GM19035 (cell line): ENCODE data around the gene NMU.
A peak's percentile ranks its signal among the peaks of the same experiment; 100 is the strongest.
"Not testable (repeated sequence)": the region's sequence is repeated elsewhere in the genome, so short reads cannot be mapped to it uniquely, and the experiment has no call there.

Experiments used
- ATAC-seq: cut with Tn5 transposase; IDR thresholded peaks from one replicate; pipeline ENCODE4 v1.9.1; 2021; ENCODE audit not compliant: unreplicated experiment

Gene NMU

DNA sequence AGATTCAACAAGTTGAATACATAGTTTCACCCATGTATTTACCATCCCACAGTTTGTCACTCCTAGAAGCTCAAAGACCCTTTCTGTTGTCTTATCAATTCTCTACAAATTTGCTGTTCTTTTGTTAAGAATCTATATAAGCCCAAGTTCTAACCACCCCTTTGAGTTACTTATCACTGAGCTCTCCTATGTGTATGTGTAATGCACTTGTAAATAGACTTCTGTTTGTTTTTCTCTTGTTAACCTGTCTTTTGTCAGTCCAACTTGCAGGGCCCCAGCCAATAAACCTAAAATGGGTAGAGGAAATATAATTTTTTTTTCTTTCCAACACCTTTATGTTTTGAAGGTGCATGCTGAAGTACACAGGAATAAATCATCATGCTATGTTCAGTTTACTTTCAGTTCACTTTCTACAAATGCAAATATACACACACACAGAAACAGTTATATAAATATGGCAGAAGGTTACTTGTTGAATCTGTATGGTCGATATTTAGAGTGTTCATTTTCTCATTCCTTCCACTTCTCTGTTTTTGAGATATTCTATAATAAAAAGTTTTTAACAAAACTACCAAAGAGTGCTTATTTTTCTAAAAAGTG is 67.1 kb downstream of the NMU start:
- peak; percentile 74 for ATAC-seq

DNA sequence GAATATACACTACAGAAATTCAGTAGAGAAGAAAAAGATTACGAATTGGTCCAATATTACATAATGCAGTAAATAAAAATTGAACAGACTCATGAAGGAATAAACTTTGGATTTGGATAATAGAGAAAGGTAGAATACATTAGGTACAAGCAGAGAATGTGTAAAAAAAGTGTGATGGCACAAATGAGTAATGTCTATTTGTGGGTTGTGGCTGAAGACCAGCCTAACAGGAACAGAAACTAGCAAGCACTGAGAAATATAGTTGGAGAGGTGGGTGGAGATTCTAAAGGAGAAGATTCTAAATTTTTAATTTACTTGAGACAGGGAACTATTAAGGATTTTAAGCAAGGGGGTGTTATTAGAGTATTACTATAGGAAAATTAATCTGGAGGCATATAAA is 74.2 kb downstream of the NMU start:
- peak; percentile 100 for ATAC-seq

- ATAC-seq, result no peak
These were observed 76.0 kb downstream of the NMU start for GRCh38 chr4:55560096-55560495.

GRCh38 chr4:55554453-55555030 is 81.6 kb downstream of the NMU start:
- ATAC-seq, result no peak

DNA sequence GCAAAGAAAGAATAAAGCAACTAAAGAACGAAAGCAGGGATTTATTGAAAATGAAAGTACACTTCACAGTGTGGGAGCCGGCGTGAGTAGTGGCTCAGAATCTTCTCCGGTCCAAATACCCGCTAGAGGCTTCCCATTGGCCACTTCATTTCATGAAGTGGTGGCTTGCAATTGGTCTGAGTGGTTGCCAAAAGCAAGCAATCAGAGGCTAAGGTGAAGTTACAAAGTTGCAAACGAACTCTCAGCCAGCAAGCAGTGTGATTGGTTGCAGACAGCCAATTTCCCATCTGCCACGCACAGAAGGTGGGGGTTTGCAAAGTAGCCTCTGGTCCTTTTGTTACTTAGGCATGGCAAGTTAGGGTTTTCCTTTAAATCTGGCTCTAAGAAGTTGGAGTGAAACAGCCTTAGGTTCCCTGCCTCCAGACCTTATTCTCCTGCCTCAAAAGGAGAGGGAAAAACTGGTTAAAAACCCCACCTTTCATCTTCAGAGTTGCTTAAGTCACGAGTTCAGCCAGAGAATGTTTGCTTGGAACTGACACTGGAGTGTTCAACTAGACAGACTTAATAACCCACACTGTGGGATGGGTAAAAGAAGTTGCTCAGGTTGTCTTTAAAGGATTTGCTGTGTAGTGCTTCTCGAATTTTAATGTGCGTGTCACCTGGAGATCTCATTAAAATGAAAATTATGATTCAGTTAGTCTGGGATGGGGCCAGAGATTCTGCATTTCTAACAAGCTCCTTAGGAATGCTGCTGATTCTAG is 82.5 kb downstream of the NMU start:
- ATAC-seq, result peak; percentile 61

DNA sequence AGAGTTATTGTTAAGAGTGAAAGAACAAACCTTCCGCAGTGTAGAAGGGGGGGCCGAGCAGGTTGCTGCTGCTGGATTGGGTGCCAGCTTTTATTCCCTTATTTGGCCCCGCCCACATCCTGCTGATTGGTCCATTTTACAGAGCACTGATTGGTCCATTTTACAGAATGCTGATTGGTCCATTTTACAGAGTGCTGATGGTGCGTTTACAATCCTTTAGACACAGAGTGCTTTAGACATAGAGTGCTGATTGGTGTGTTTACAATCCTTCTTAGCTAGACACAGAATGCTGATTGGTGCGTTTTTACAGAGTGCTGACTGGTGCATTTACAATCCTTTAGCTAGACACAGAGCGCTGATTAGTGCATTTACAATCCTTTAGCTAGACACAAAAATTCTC is 84.1 kb downstream of the NMU start:
- not testable (repeated sequence) for ATAC-seq

- ATAC-seq, result no peak
These were observed 86.2 kb downstream of the NMU start for GRCh38 chr4:55549888-55550287.

DNA sequence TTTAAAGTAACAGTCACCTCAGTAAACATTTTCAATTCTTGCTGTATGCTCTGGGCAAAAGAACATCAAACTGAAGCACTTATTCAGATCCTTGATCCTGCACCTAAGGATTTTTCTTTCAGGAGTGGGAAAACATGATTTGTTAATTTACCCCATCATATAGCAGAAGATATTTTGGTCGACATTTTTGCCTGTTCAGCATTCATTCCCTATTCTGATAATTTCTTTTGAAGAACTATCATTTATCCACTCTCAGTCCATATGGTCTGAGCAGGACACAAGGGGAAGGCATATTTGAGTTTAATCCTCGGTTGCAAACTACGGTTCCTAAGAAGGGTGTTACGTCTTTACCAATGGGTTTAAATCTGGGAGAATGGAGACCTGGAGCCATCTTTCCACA is 88.2 kb downstream of the NMU start:
- no peak for ATAC-seq

DNA sequence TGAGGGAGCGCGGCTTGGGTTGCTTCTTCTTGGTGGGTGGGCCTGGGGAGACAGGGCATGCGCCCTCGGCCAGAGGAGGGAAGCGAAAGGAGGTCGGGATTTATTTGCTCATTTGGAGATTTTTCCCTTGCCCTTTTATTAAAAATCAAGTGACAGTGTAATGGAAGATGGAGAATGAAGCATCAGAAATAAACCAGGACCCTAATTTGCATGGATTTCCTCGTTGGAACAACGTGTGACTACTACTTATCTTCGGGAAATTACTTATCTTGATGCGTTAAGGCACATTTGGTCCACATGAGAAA is 88.7 kb downstream of the NMU start:
- no peak for ATAC-seq

- peak; percentile 72 for ATAC-seq
These were observed 89.2 kb downstream of the NMU start, which contains the start of gene CLOCK for GRCh38 chr4:55546756-55547465. Gene CLOCK, minus strand, starts transcription at chr4:55546909. Its CDS starts 64,124 bp downstream, at chr4:55482785.

- ATAC-seq, result peak; percentile 46
These were observed 89.7 kb downstream of the NMU start for GRCh38 chr4:55546506-55546755.

DNA sequence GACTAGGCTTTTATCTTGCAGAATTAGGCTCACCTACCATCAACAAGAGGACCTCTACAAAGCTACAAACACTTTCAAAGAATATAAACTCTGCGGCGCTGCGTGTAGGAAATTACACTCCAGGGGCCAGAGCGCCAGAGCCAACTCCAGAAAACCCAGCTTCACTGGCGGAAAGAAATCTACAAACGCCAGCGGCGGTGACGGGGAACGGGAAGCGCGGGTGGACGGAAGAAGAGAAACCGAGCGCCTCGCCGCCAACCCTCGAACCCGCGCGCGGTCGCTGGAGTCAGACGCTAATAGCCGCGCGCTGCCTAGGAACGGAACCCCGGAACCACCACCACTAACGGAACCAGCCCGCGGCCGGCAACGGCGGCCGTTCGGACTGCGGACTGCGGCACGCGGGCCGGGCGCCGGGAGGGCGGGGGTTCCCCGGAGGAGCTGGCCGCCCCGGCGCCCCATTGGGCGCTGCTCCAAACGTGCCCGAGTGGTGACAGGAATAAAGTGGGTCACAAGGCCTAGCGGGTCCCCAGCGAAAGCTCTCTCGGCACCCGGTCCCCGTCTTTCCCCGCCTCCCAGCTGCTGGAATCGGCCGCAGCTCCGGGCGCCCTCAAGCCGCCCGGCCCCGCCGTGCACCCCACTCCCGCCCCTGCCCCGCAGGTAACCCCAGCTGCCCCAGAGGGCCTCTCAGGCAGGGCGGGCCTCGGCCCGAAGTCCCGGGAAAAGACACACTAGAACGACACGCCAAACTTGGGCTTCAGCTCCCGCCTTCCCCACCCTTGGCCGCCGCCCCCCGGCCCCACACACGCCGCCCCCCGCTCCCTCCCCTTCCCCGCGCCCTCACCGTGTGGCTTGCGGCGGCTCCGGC is 90.2 kb downstream of the NMU start:
- peak; percentile 55 for ATAC-seq
